ENCODE data around the gene FBXO11.

FBXO11 gene

GRCh38 chr2:47872941-47873340 is 33.4 kb downstream of the FBXO11 start:
- peaks cover 51% of the 10 kb centered on the region for H3K36me3 ChIP-seq
- DNase-seq: no peak
- H3K9me3 ChIP-seq (ENCODE audit: severe bottlenecking): no peaks in the 10 kb centered on the region
- no peaks in the 10 kb centered on the region for H3K27me3 ChIP-seq (ENCODE audit: insufficient read depth, low read depth, severe bottlenecking)
- TF ChIP-seq CTCF (IDR thresholded peaks at IDR 0.05; ENCODE audit: low read depth, low read length): no peak
- H3K27ac ChIP-seq: no peak overlapping the region
- no peak overlapping the region for H3K4me3 ChIP-seq (ENCODE audit: low read depth, low read length)

DNA sequence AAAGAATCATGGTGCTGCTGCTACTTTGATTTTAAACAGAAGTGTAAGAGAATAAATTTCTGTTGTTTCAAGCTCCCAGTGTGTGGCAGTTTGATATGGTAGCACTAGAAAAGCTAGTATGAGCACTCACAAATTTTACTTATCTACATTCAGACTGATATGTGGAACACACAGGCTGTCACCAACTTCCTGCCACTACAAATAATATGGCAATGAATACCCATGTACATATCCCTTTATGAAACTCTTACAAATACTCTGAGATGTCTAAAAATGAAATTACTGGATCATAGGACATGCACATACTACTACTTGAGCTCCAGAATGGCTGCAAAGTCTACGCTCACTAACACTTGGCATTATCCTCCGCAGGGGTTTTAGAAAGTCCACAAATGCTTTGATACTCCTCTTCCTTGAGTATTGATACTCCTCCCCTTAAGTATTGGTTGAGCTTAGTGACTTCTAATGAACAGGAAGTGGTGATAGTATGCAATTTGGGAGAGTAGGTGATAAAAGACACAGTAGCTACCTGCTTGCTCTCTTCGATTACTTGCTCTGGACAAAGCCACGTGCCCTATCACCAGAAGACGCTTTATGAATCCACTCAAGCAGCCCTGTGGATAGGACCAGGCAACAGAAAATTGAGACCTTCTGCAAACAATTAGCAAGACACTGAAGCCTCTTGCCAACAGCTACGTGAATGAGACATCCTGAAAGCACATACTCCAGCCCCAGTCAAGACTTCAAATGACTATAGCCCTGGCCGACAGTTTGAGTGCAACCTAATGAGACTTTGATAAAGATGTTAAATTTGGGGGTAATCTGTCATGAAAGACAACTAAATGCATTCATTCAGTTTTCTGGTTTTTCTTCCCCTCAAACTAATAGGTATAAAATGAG is 35.4 kb downstream of the FBXO11 start:
- Histone ChIP-seq H3K27ac (no peak overlapping the region), H3K36me3 (peaks cover 44% of the 10 kb centered on the region), H3K9me3 (ENCODE audit: severe bottlenecking) (no peaks in the 10 kb centered on the region), H3K27me3 (ENCODE audit: insufficient read depth, low read depth, severe bottlenecking) (no peaks in the 10 kb centered on the region), H3K4me3 (ENCODE audit: low read depth, low read length) (no peak overlapping the region)
- DNase-seq: no peak
- no peak for TF ChIP-seq CTCF (IDR thresholded peaks at IDR 0.05; ENCODE audit: low read depth, low read length)

DNA sequence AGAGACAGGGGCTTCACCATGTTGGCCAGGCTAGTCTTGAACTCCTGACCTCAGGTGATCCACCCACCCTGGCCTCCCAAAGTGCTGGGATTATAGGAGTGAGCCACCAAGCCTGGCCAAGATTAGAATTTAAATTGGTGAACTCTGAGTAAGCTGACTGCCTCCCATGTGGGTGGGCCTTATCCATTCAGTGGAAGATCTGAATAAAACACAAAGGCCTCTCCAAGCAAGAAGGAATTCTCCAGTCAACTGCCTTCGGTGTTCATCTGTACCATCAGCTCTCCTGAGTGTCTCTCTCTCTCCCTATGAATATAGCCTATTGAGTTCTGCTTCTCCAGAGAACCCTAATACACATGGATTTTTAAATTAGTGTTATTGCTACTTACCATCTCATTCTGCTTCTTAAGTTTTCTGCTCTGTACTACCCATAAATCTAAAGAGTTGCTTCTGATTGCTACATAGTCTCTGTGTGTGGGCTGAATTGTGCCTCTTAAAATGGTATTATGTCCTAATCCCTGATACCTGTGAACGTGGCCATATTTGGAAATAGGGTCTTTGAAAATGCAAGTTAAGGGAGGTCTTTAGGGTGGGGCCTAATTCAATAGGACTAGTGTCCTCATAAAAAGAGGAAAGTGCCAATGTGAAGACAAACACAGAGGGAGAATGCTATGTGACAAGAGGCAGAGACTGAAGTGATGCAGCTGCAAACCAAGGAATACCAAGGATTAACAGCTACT is 36.3 kb downstream of the FBXO11 start:
- no peaks in the 10 kb centered on the region for H3K9me3 ChIP-seq (ENCODE audit: severe bottlenecking)
- no peak for TF ChIP-seq CTCF (IDR thresholded peaks at IDR 0.05; ENCODE audit: low read depth, low read length)
- peaks cover 47% of the 10 kb centered on the region for H3K36me3 ChIP-seq
- DNase-seq: no peak
- H3K4me3 ChIP-seq (ENCODE audit: low read depth, low read length): no peak overlapping the region
- no peaks in the 10 kb centered on the region for H3K27me3 ChIP-seq (ENCODE audit: insufficient read depth, low read depth, severe bottlenecking)
- H3K27ac ChIP-seq: no peak overlapping the region

- H3K9me3 ChIP-seq (ENCODE audit: severe bottlenecking): no peaks in the 10 kb centered on the region
- peaks cover 45% of the 10 kb centered on the region for H3K36me3 ChIP-seq
- no peak for DNase-seq
- H3K27me3 ChIP-seq (ENCODE audit: insufficient read depth, low read depth, severe bottlenecking): no peaks in the 10 kb centered on the region
- no peak overlapping the region for H3K4me3 ChIP-seq (ENCODE audit: low read depth, low read length)
- no peak overlapping the region for H3K27ac ChIP-seq
- TF ChIP-seq CTCF (IDR thresholded peaks at IDR 0.05; ENCODE audit: low read depth, low read length): no peak
Measured at GRCh38 chr2:47868611-47869352, 37.5 kb downstream of the FBXO11 start.

- peaks cover 34% of the 10 kb centered on the region for H3K36me3 ChIP-seq
- no peak for DNase-seq
- no peak overlapping the region for H3K4me3 ChIP-seq (ENCODE audit: low read depth, low read length)
- TF ChIP-seq CTCF (IDR thresholded peaks at IDR 0.05; ENCODE audit: low read depth, low read length): no peak
- no peaks in the 10 kb centered on the region for H3K27me3 ChIP-seq (ENCODE audit: insufficient read depth, low read depth, severe bottlenecking)
- no peaks in the 10 kb centered on the region for H3K9me3 ChIP-seq (ENCODE audit: severe bottlenecking)
- no peak overlapping the region for H3K27ac ChIP-seq
Measured at GRCh38 chr2:47867205-47867604, 39.1 kb downstream of the FBXO11 start.

Data from WERI-Rb-1 (cell line).